Adrenal gland (tissue), 5 donors: ENCODE results near the gene CFD.

Experiments used
- POLR2A ChIP-seq, 2 donors: fragments of 450-650 bp; IDR thresholded peaks; one replicate each; pipeline ENCODE4 v1.6.1; 2017; ENCODE audit warnings: antibody characterized with exemption in 2 of 2, mild to moderate bottlenecking in 2 of 2, moderate library complexity in 1 of 2
- TF ChIP-seq, protein P1 (sequence below), 6 experiments: fragments of 450-650 bp in 4 of 6; fragments of 200-600 bp in 2 of 6; sonication (generic) in 1 of 6; IDR thresholded peaks; 1 replicate in 5 of 6; 2 replicates in 1 of 6; pipeline versions ENCODE4 v1.5.1 to v1.8.0; 2016 to 2021; ENCODE audit warnings: antibody characterized with exemption in 6 of 6, mild to moderate bottlenecking in 2 of 6, moderate library complexity in 1 of 6
- donor health status: DM: no; HTN: no; CAD: no.

DNA sequence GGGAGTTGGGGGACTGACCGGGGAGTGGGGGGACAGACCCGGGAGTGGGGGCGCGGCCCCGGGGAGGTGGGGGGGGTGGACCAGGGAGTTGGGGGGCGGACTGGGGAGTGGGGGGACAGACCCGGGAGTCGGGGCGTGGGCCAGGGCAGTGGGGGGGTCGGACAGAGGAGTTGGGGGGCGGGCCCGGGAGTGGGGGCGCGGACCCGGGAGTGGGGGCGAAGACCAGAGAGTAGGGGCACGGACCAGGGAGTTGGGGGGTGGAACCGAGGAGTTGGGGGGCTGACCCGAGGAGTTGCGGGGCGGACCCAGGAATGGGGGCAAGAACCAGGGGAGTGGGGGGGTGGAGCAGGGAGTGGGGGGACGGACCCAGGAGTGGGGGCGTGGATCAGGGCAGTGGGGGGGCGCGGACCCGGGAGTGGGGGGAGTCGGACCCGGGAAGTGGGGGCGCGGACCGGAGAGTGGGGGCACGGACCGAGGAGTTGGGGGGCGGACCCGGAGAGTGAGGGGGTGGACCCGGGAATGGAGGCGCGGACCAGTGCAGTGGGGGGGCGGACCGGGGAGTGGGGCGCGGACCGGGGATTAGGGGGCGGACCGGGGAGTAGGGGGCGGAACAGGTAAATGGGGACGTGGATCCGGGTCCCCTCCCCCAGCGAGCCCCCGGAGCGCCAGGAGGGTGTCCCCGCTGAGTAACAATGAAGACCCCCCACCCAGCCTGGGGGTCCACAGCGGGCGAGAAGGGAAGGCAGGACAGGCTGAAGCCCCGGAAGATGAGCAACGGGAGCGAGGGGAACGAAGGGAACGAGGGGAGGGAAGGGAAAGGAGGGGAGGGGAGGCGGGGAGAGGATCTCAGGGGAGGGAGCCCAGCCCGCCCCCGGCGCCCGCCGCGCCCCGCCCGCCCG, 53.0 kb downstream of the CFD start:
- TF ChIP-seq, protein P1, sequence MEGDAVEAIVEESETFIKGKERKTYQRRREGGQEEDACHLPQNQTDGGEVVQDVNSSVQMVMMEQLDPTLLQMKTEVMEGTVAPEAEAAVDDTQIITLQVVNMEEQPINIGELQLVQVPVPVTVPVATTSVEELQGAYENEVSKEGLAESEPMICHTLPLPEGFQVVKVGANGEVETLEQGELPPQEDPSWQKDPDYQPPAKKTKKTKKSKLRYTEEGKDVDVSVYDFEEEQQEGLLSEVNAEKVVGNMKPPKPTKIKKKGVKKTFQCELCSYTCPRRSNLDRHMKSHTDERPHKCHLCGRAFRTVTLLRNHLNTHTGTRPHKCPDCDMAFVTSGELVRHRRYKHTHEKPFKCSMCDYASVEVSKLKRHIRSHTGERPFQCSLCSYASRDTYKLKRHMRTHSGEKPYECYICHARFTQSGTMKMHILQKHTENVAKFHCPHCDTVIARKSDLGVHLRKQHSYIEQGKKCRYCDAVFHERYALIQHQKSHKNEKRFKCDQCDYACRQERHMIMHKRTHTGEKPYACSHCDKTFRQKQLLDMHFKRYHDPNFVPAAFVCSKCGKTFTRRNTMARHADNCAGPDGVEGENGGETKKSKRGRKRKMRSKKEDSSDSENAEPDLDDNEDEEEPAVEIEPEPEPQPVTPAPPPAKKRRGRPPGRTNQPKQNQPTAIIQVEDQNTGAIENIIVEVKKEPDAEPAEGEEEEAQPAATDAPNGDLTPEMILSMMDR (IDR thresholded peaks at IDR 0.05) = no peak
- TF ChIP-seq POLR2A (IDR thresholded peaks at IDR 0.05) = no peak
